ENCODE data around the gene BCL11B.

The BCL11B gene

GRCh38 chr14:99255621-99256482 lies 16.1 kb downstream of the BCL11B start:
- DNase-seq (ENCODE audit: low read depth in 2 of 2), result no peak

GRCh38 chr14:99254328-99255009 lies 17.5 kb downstream of the BCL11B start:
- no peak for DNase-seq (ENCODE audit: low read depth in 2 of 2)

GRCh38 chr14:99253890-99254289 lies 18.1 kb downstream of the BCL11B start:
- DNase-seq (ENCODE audit: low read depth in 2 of 2), result no peak

- no peak for DNase-seq (ENCODE audit: low read depth in 2 of 2)
Observed at GRCh38 chr14:99252940-99253868, 18.8 kb downstream of the BCL11B start.

GRCh38 chr14:99252443-99252939 lies 19.5 kb downstream of the BCL11B start:
- DNase-seq (ENCODE audit: low read depth in 2 of 2), result no peak

GRCh38 chr14:99251721-99252120 lies 20.3 kb downstream of the BCL11B start:
- no peak for DNase-seq (ENCODE audit: low read depth in 2 of 2)

- no peak for DNase-seq (ENCODE audit: low read depth in 2 of 2)
Observed at GRCh38 chr14:99250636-99251208, 21.3 kb downstream of the BCL11B start.

- no peak for DNase-seq (ENCODE audit: low read depth in 2 of 2)
Observed at GRCh38 chr14:99249389-99249788, 22.6 kb downstream of the BCL11B start.

GRCh38 chr14:99248761-99249171 lies 23.2 kb downstream of the BCL11B start:
- no peak for DNase-seq (ENCODE audit: low read depth in 2 of 2)

GRCh38 chr14:99247772-99248171 lies 24.2 kb downstream of the BCL11B start:
- DNase-seq (ENCODE audit: low read depth in 2 of 2), result no peak

GRCh38 chr14:99247101-99247729 lies 24.8 kb downstream of the BCL11B start:
- no peak for DNase-seq (ENCODE audit: low read depth in 2 of 2)

- no peak for DNase-seq (ENCODE audit: low read depth in 2 of 2)
Observed at GRCh38 chr14:99246536-99247097, 25.4 kb downstream of the BCL11B start.

- no peak for DNase-seq (ENCODE audit: low read depth in 2 of 2)
Observed at GRCh38 chr14:99245564-99246511, 26.2 kb downstream of the BCL11B start.

- DNase-seq (ENCODE audit: low read depth in 2 of 2), result no peak
Observed at GRCh38 chr14:99244941-99245563, 26.9 kb downstream of the BCL11B start.

GRCh38 chr14:99244367-99244901 lies 27.6 kb downstream of the BCL11B start:
- DNase-seq (ENCODE audit: low read depth in 2 of 2), result no peak

GRCh38 chr14:99242816-99243721 lies 28.9 kb downstream of the BCL11B start:
- DNase-seq (ENCODE audit: low read depth in 2 of 2), result no peak

- no peak for DNase-seq (ENCODE audit: low read depth in 2 of 2)
Observed at GRCh38 chr14:99242238-99242637, 29.8 kb downstream of the BCL11B start.

Measured in stimulated activated CD4-positive, alpha-beta T cell treated with anti-CD3 and anti-CD28 coated beads, Interleukin-4, amount 100 ng/mL, for 48 hours (primary cell).